A549 (cell line): Measurements from ENCODE around the gene GABRR3. TPM values are rescaled to one million over a fixed set of nuclear protein-coding genes. Genes with fewer than 3 reads are reported as not detected.

Source experiments
- ATAC-seq, 2 experiments: fragments of 200-7000 bp in 1 of 2; fragments of >200 bp in 1 of 2; cut with Nextera tagmentation in 1 of 2; cut with Tn5 transposase in 1 of 2; 3 replicates each; pipeline versions ENCODE4 v1.8.0 to v1.9.1; 2018 to 2020; ENCODE audit warnings: mild to moderate bottlenecking in 1 of 2, moderate library complexity in 1 of 2
- CTCF ChIA-PET: fragments of 300-600 bp; sonication (Branson Sonifier 250); formaldehyde crosslinking; extraction: SDS; loops from one replicate; lab custom pipeline; 2021; ENCODE audit warnings: antibody characterized with exemption, inconsistent platforms; lab: Yijun Ruan, JAX
- POLR2A ChIA-PET: fragments of 350-600 bp; formaldehyde crosslinking; extraction: SDS; loops from one replicate; lab custom pipeline; 2021; ENCODE audit warnings: antibody characterized with exemption, inconsistent platforms; lab: Yijun Ruan, JAX
- DNase-seq, 2 experiments: peaks; one replicate each; pipeline versions ENCODE4 v3.0.0 to v3.0.0-alpha.2; 2011 to 2016; ENCODE audit warnings: low read depth in 1 of 2, low spot score in 1 of 2
- FAIRE-seq: peaks from 2 replicates; lab custom pipeline; 2011; peaks lifted over from hg19 to GRCh38; lab: Jason Lieb, UNC
- H3K27ac ChIP-seq, 2 experiments: fragments of >200 bp; sonication (Bioruptor Twin); formaldehyde crosslinking; 3 replicates each; pipeline ENCODE4 v1.5.1; 2016 to 2017
- H3K4me1 ChIP-seq: fragments of >200 bp; sonication (Bioruptor Twin); formaldehyde crosslinking; 3 replicates; pipeline ENCODE4 v1.6.1; 2016
- H3K4me2 ChIP-seq: fragments of >200 bp; sonication (Bioruptor Twin); formaldehyde crosslinking; 3 replicates; pipeline ENCODE4 v1.6.1; 2016
- H3K4me3 ChIP-seq: fragments of >200 bp; sonication (Bioruptor Twin); formaldehyde crosslinking; 3 replicates; pipeline ENCODE4 v1.5.1; 2016
- H3K9me3 ChIP-seq: fragments of >200 bp; sonication (Bioruptor Twin); formaldehyde crosslinking; 3 replicates; pipeline ENCODE4 v1.6.1; 2016
- CBX8 ChIP-seq: fragments of 200-600 bp; sonication (generic); IDR thresholded peaks from 2 replicates; pipeline ENCODE4 v1.6.1; 2016
- EHMT2 ChIP-seq: fragments of 200-600 bp; sonication (generic); IDR thresholded peaks from 2 replicates; pipeline ENCODE4 v1.6.1; 2016; ENCODE audit warnings: antibody characterized with exemption, low read depth, mild to moderate bottlenecking, moderate library complexity
- ESRRA ChIP-seq: fragments of 150-350 bp; IDR thresholded peaks from 2 replicates; pipeline ENCODE4 v1.6.1; 2014; ENCODE audit warnings: mild to moderate bottlenecking, low read length, borderline replicate concordance
- HEYL ChIP-seq: fragments of 250-450 bp; sonication (Bioruptor Pico); IDR thresholded peaks from 2 replicates; pipeline ENCODE4 v1.8.0; 2021; ENCODE audit warnings: mild to moderate bottlenecking, moderate library complexity
- HOXB5 ChIP-seq: fragments of 250-450 bp; sonication (Bioruptor Pico); IDR thresholded peaks from 2 replicates; pipeline ENCODE4 v1.5.0; 2020; ENCODE audit warnings: mild to moderate bottlenecking, moderate library complexity
- MAZ ChIP-seq: fragments of 150-350 bp; IDR thresholded peaks from 2 replicates; pipeline ENCODE4 v1.6.1; 2014; ENCODE audit warnings: antibody characterized with exemption, low read depth, low read length, borderline replicate concordance
- POLR2A ChIP-seq: IDR thresholded peaks from 2 replicates; pipeline ENCODE4 v1.6.1; 2012; ENCODE audit warnings: mild to moderate bottlenecking, low read length
- RCOR1 ChIP-seq: fragments of 150-350 bp; IDR thresholded peaks from 2 replicates; pipeline ENCODE4 v1.6.1; 2014; ENCODE audit warnings: antibody characterized with exemption, low read length, low read depth
- RNF2 ChIP-seq: fragments of 200-600 bp; sonication (generic); IDR thresholded peaks from 2 replicates; pipeline ENCODE4 v1.6.1; 2016; ENCODE audit warnings: low read depth, mild to moderate bottlenecking, antibody characterized with exemption, moderate library complexity, borderline replicate concordance
- TP53 ChIP-seq: fragments of 250-450 bp; sonication (Bioruptor Pico); IDR thresholded peaks from 2 replicates; pipeline ENCODE4 v1.5.0; 2021; ENCODE audit warnings: mild to moderate bottlenecking, moderate library complexity
- ZFP36 ChIP-seq: fragments of 450-650 bp; IDR thresholded peaks from 2 replicates; pipeline ENCODE4 v1.6.1; 2014; ENCODE audit warnings: borderline replicate concordance; ENCODE audit not compliant: partially characterized antibody
- ZNF302 ChIP-seq: fragments of 250-450 bp; sonication (Bioruptor Pico); IDR thresholded peaks from 2 replicates; pipeline ENCODE4 v1.9.0; 2021; ENCODE audit warnings: inconsistent platforms, mild to moderate bottlenecking, moderate library complexity
- ZSCAN20 ChIP-seq: fragments of 250-450 bp; sonication (Bioruptor Pico); IDR thresholded peaks from 2 replicates; pipeline ENCODE4 v1.8.0; 2022; ENCODE audit warnings: mild to moderate bottlenecking, moderate library complexity
- WGBS: methylation state at CpG from one replicate; pipeline ENCODE4 v1.1.6; 2017; ENCODE audit errors: missing lambda C conversion rate; 5-methylcytosine and 5-hydroxymethylcytosine counted together
- polyA plus RNA-seq, 4 experiments: library from polyadenylated mRNA; depleted of rRNA in 3 of 4; stranded (reverse); fragments of >200 nt; fragmentation: RNase III in 1 of 4; extraction: RNeasy Plus Mini Kit Qiagen cat#74134 plus additional on column Dnase treatment in 1 of 4; gene quantifications; 2 replicates in 3 of 4; 3 replicates in 1 of 4; pipeline ENCODE4 v1.2.3, GENCODE V29; 2011 to 2017
- TF ChIP-seq, protein P1 (sequence below): fragments of 250-450 bp; sonication (Bioruptor Pico); IDR thresholded peaks from 2 replicates; pipeline ENCODE4 v1.5.0; 2021; ENCODE audit warnings: mild to moderate bottlenecking, moderate library complexity, borderline replicate concordance
- TF ChIP-seq, protein P2 (sequence below): fragments of >200 bp; sonication (Bioruptor Twin); formaldehyde crosslinking; IDR thresholded peaks from 3 replicates; pipeline ENCODE4 v1.6.1; 2016
- TF ChIP-seq, protein P3 (sequence below): fragments of 200-600 bp; sonication (generic); IDR thresholded peaks from 2 replicates; pipeline ENCODE4 v1.6.1; 2016; ENCODE audit warnings: antibody characterized with exemption, mild to moderate bottlenecking, moderate library complexity
- TF ChIP-seq, protein P4 (sequence below): fragments of 250-450 bp; sonication (Bioruptor Pico); IDR thresholded peaks from 2 replicates; pipeline ENCODE4 v1.5.0; 2020; ENCODE audit warnings: low read depth, mild to moderate bottlenecking, moderate library complexity
- TF ChIP-seq, protein P5 (sequence below): IDR thresholded peaks from 2 replicates; pipeline ENCODE4 v1.6.1; 2012; ENCODE audit warnings: low read depth, borderline replicate concordance

GABRR3 gene
- polyA plus RNA-seq, 2 of the 4 experiments (the other 2 are of a cell fraction): not detected

DNA sequence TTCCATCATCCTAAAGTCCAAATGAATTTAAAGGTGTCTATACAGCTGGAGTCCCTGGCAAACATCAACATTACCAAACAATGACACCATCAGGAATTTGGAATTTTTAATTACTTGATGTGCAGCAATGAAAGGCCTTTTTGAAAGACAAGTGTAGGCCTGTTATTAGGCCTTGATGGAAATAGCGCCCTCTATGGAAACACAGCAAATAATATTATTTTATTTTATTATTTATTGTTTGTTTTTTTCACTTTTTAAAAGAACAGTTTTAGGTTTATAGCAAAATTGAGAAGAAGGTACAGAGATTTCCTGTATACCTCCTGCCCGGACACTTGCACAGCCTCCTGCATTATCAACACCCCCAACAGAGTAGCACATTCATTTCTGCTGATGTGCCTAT lies 33.7 kb upstream of the GABRR3 start (continued):
- TF ChIP-seq, protein P1, sequence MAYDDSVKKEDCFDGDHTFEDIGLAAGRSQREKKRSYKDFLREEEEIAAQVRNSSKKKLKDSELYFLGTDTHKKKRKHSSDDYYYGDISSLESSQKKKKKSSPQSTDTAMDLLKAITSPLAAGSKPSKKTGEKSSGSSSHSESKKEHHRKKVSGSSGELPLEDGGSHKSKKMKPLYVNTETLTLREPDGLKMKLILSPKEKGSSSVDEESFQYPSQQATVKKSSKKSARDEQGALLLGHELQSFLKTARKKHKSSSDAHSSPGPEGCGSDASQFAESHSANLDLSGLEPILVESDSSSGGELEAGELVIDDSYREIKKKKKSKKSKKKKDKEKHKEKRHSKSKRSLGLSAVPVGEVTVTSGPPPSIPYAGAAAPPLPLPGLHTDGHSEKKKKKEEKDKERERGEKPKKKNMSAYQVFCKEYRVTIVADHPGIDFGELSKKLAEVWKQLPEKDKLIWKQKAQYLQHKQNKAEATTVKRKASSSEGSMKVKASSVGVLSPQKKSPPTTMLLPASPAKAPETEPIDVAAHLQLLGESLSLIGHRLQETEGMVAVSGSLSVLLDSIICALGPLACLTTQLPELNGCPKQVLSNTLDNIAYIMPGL: no peak

DNA sequence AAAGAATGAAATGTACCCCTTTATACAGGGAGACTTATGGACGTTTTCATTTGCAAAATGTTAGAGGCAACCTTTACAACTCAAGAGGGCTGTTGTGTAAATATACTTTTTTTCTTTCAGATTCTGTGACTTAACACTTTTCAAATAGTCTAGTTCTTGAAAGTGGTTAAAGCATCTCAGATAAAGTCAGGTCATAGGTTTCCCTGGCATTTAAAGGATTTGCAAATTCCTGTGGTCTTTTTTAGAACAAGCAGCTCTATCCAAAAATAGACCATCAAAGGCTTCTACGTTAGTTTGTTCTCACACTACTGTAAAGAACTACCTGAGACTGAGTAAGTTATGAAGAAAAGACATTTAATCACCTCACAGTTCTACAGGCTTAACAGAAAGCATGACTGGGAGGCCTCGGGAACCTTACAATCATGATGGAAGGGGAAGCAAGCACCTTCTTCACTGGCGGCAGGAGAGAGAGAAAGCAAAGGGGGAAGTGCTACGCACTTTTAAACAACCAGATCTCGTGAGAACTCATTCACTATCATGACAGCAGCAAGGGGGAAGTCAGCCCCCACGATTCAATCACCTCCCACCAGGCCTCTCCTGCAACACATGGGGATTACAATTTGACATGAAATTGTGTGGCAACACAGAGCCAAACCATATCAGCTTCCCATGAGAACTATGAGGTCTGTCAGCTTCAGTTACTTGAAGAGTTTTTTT lies 23.3 kb upstream of the GABRR3 start:
- no peak overlapping the region for H3K4me3 ChIP-seq
- DNase-seq: no peak
- no peaks in the 10 kb centered on the region for H3K9me3 ChIP-seq
- no peak for FAIRE-seq
- H3K27ac ChIP-seq: no peak overlapping the region
- CTCF ChIA-PET: no interaction called here
- POLR2A ChIA-PET: no interaction called here
- TF ChIP-seq ZFP36: no peak
- no peak for TF ChIP-seq ZSCAN20 (CRISPR knock-in tag)
- no peak for TF ChIP-seq RNF2
- TF ChIP-seq MAZ: no peak
- TF ChIP-seq, protein P2, sequence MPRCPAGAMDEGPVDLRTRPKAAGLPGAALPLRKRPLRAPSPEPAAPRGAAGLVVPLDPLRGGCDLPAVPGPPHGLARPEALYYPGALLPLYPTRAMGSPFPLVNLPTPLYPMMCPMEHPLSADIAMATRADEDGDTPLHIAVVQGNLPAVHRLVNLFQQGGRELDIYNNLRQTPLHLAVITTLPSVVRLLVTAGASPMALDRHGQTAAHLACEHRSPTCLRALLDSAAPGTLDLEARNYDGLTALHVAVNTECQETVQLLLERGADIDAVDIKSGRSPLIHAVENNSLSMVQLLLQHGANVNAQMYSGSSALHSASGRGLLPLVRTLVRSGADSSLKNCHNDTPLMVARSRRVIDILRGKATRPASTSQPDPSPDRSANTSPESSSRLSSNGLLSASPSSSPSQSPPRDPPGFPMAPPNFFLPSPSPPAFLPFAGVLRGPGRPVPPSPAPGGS: no peak
- no peak for TF ChIP-seq POLR2A
- no peak for TF ChIP-seq HEYL (CRISPR knock-in tag)
- TF ChIP-seq RCOR1: no peak
- TF ChIP-seq, protein P3, sequence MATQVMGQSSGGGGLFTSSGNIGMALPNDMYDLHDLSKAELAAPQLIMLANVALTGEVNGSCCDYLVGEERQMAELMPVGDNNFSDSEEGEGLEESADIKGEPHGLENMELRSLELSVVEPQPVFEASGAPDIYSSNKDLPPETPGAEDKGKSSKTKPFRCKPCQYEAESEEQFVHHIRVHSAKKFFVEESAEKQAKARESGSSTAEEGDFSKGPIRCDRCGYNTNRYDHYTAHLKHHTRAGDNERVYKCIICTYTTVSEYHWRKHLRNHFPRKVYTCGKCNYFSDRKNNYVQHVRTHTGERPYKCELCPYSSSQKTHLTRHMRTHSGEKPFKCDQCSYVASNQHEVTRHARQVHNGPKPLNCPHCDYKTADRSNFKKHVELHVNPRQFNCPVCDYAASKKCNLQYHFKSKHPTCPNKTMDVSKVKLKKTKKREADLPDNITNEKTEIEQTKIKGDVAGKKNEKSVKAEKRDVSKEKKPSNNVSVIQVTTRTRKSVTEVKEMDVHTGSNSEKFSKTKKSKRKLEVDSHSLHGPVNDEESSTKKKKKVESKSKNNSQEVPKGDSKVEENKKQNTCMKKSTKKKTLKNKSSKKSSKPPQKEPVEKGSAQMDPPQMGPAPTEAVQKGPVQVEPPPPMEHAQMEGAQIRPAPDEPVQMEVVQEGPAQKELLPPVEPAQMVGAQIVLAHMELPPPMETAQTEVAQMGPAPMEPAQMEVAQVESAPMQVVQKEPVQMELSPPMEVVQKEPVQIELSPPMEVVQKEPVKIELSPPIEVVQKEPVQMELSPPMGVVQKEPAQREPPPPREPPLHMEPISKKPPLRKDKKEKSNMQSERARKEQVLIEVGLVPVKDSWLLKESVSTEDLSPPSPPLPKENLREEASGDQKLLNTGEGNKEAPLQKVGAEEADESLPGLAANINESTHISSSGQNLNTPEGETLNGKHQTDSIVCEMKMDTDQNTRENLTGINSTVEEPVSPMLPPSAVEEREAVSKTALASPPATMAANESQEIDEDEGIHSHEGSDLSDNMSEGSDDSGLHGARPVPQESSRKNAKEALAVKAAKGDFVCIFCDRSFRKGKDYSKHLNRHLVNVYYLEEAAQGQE: no peak
- TF ChIP-seq EHMT2: no peak
- TF ChIP-seq HOXB5 (CRISPR knock-in tag): no peak
- no peak for TF ChIP-seq ESRRA
- TF ChIP-seq, protein P4, sequence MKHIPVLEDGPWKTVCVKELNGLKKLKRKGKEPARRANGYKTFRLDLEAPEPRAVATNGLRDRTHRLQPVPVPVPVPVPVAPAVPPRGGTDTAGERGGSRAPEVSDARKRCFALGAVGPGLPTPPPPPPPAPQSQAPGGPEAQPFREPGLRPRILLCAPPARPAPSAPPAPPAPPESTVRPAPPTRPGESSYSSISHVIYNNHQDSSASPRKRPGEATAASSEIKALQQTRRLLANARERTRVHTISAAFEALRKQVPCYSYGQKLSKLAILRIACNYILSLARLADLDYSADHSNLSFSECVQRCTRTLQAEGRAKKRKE: no peak
- no peak for TF ChIP-seq ZNF302 (CRISPR knock-in tag)
- TF ChIP-seq, all 56 proteins: peak for 0
- no peaks in the 10 kb centered on the region for H3K4me1 ChIP-seq
- 16% methylated on average over 7 of the region's 7 CpGs for WGBS
- H3K4me2 ChIP-seq: no peak overlapping the region
- no peak for ATAC-seq

DNA sequence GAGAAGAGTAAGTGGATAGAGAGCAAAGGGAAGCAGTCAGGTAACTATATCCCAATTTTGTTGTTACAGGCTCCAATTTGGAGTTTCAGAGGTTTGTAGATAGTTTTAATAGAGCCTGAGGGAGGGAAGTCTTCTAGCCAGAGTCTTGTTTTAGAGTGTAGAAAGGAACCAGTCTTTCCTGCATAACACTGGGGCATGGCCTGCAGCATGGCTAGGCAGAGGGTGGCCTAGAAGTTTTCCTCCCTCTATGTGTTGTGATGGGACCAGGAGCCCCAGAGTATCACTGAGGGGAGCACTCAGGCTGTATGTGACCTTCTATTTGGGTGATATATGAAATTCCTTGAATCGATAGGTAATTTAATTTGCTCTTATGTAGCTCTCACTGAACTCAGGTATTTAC lies 22.5 kb upstream of the GABRR3 start:
- no peak for ATAC-seq
- POLR2A ChIA-PET: no interaction called here
- 15% methylated on average over 1 of the region's 1 CpG for WGBS
- no peak overlapping the region for H3K27ac ChIP-seq
- TF ChIP-seq, protein P5, sequence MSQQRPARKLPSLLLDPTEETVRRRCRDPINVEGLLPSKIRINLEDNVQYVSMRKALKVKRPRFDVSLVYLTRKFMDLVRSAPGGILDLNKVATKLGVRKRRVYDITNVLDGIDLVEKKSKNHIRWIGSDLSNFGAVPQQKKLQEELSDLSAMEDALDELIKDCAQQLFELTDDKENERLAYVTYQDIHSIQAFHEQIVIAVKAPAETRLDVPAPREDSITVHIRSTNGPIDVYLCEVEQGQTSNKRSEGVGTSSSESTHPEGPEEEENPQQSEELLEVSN: no peak
- TF ChIP-seq TP53 (CRISPR knock-in tag): no peak
- TF ChIP-seq, protein P2: no peak
- TF ChIP-seq CBX8: no peak
- TF ChIP-seq, all 56 proteins: peak for 0
- no peak for FAIRE-seq
- Histone ChIP-seq H3K4me3 (no peak overlapping the region), H3K4me1 (no peaks in the 10 kb centered on the region), H3K4me2 (no peak overlapping the region), H3K9me3 (no peaks in the 10 kb centered on the region)
- CTCF ChIA-PET: no interaction called here
- no peak for DNase-seq
